HG03457 (cell line): ENCODE data around the gene NAA50.

Source experiments
- ATAC-seq: cut with Tn5 transposase; IDR thresholded peaks from one replicate; pipeline ENCODE4 v1.9.1; 2021; ENCODE audit warnings: moderate number of reproducible peaks; ENCODE audit not compliant: unreplicated experiment

Gene NAA50

DNA sequence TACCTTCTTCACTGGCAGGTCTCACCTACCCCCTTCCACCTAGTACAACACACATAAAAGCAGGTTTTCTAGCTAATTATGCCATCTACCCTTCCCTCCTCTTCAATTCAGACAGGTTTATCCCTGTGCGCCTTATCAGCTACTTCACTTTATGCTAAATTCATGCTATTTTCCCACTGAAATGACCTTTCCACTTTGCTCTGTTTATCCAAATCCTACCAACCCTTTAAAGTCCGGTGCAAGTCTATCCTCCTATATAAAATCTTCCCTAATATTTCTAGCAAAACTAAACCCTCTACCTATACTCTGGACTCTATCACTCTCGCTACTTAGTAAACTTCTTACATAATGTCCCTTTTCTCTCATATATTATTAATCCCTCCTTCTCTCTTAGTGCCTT lies 55.6 kb downstream of the NAA50 start:
- ATAC-seq, result no peak

DNA sequence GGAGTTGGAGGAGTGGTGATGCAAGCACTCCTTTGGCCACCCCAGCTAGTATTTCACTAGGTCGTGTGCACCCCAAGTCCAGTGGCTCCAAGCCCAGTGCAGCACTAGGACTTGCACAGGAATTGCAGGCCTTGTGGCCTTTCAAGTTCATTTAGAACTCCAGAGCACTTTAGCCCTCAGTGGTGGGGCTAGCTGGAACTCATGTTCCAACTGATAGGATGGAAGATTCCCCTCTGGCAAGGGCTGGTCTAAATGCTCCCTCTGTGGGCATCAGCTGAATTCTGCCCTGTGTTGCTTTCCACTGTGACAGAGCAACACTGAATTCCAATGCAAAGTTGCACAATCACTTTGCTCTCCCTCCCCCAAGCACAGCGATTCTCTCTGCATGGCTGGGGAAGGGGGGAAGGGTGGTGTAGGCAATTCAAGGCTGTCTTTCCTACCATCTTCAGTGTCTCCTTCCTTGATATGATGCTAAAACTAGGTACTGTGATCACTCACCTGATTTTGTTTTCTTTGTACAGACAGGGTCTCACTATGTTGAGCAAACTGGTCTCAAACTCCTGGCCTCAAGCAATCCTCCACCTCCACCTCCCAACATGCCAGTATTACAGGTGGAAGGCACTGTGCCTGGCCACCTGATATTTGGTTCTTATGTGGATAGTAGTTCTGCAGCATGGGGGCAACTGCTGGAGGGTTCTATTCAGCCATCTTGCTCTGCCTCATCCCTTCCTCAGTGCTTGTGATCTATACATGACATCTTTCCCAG lies 59.9 kb downstream of the NAA50 start:
- ATAC-seq, result no peak

DNA sequence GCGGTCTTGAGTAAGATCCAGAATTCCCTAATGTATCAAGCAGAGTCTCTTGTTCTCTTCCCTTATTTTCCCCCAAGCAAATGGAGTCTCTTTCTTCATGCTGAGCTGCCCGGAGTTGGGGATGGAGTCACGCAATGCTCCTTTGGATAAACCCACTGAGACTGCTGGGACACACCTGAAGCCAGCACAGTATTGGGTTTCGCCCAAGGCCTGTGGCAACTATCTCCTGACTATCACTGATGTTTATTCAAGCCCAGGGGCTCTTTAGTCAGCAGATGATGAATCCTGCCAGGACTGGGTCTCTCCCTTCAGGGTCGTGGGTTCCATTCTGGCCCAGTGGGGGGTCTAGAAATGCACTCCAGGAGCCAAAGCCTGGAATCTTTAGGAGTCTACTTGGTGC lies 60.9 kb downstream of the NAA50 start:
- no peak for ATAC-seq

DNA sequence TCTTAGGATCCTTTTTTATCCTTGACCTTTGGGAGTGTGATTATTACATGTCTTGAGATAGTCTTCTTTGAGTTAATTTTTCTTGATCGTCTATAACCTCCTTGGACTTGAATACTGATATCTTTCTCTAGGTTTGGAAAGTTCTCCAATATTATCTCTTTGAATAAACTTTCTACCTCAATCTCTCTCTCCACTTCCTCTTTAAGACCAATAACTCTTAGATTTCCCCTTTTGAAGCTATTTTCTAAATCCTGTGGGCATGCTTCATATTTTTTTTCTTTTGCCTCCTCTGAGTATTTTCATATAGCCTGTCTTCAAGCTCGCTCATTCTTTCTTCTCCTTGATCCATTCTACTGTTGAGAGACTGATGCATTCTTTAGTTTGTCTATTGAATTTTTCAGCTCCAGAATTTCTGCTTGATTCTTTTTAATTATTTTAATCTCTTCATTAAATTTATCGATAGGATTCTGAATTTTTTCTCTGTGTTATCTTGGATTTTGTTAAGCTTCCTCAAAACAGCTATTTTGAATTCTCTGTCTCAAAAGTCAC lies 61.7 kb downstream of the NAA50 start:
- no peak for ATAC-seq

DNA sequence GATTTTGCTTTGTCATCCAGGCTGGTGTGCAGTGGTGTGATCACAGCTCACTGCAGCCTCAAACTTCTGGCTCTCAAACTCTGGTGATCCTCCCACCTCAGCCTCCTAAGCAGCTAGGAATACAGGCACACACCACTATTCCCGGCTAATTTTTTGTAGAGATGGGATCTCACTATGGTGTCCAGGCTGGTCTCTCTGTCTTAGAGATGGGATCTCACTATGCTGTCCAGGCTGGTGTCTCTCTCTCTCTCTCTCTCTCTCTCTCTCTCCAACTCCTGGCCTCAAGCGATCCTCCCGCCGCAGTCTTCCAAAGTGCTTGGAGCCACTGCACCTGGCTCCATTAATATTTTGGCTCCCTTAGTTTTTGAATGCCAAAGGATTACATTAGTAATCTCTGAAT lies 67.3 kb downstream of the NAA50 start:
- no peak for ATAC-seq

DNA sequence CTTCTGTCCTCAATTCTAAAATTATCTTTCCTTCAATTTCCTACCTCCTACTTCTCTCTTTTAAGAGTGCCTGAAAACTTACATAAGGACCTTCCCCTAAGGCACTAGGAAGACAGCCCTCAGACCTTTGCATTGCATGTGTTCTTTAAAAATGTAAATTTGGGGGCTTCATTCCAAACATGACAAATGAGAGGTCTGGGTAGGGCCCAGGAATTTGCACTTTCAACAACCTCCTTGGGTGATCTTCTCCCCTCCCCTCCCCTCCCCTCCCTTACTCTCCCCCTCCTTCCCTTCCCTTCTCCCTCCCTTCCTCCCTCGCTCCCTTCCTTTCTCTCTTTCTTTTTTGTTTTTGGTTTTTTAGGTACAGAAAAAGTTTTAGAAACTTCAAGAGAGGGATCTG lies 68.3 kb downstream of the NAA50 start:
- ATAC-seq, result no peak

DNA sequence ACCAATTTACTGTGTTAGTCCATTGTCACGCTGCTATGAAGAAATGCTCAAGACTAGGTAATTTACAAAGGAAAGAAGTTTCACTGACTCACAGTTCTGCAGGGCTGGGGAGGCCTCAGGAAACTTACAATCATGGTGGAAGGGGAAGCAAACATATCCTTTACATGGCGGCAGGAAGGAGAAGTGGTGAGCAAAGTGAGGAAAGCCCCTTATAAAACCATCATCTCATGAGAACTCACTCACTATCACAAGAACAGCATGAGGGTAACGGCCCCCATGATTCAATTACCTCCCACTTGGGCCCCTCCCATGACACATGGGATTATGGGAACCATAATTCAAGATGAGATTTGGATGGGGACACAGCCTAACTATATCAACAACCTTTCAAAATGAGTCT lies 69.8 kb downstream of the NAA50 start:
- no peak for ATAC-seq

DNA sequence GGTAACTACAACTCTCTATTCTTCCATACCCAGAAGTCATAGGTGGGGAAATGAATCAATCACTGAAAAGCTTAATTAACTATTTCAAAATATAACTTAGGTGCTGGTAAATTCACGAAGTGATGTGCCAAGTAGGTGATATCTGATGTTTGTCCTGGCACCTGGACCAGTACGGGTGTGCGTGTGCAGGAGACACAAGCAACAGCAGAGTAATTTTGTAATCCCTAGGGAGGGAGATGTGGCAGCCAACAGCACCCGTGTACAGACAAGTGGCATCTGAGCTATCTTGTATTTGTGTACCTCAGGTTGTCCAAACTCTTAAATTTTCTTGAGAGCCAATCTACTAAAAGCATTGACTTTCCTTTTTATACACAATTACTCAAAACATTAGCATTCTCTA lies 72.5 kb downstream of the NAA50 start:
- no peak for ATAC-seq

DNA sequence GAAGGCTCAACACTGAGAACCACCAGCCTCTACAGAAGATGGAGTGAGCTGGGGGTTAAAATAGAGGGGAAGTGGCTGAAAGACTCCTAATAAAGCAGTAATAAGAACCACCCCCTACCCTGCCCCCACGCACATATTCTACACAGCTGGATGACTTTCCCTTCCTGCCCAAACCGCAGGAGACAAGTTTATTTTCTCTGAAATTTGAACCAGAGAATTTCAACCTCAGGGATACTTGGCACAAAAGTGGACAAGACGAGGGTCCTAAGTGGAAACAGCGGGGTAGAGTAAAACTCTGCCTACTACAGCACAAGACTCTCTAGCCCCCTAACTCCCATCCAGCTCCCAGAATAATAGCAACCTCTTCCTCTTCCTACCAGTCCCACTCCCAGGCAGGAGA lies 78.0 kb downstream of the NAA50 start:
- ATAC-seq, result no peak
